IMR-90 (cell line): ENCODE results near the gene ACAA2.

Experiments used
- BHLHE40 ChIP-seq: fragments of 150-350 bp; IDR thresholded peaks from 2 replicates; pipeline ENCODE4 v1.6.1; 2016; ENCODE audit warnings: mild to moderate bottlenecking, low read depth, low read length
- CEBPB ChIP-seq: IDR thresholded peaks from 2 replicates; pipeline ENCODE4 v1.6.1; 2012; ENCODE audit warnings: low read depth, low read length, improper control_type of control experiment
- CHD1 ChIP-seq: IDR thresholded peaks from 2 replicates; pipeline ENCODE4 v1.6.1; 2012; ENCODE audit warnings: low read depth, low read length, improper control_type of control experiment
- MAFK ChIP-seq: IDR thresholded peaks from 2 replicates; pipeline ENCODE4 v1.6.1; 2012; ENCODE audit warnings: low read depth, low read length, improper control_type of control experiment
- MAZ ChIP-seq: IDR thresholded peaks from 2 replicates; pipeline ENCODE4 v1.6.1; 2012; ENCODE audit warnings: low read depth, mild to moderate bottlenecking, low read length, improper control_type of control experiment, moderate library complexity, borderline replicate concordance
- MXI1 ChIP-seq: IDR thresholded peaks from 2 replicates; pipeline ENCODE4 v1.6.1; 2012; ENCODE audit warnings: low read depth, mild to moderate bottlenecking, low read length, moderate library complexity, borderline replicate concordance
- POLR2A ChIP-seq: IDR thresholded peaks from 2 replicates; pipeline ENCODE4 v1.6.1; 2012; ENCODE audit warnings: mild to moderate bottlenecking, low read depth, low read length
- RAD21 ChIP-seq: IDR thresholded peaks from 2 replicates; pipeline ENCODE4 v1.6.1; 2012; ENCODE audit warnings: low read length, improper control_type of control experiment
- RCOR1 ChIP-seq: IDR thresholded peaks from 2 replicates; pipeline ENCODE4 v1.6.1; 2012; ENCODE audit warnings: mild to moderate bottlenecking, low read length, improper control_type of control experiment; ENCODE audit not compliant: insufficient replicate concordance
- RFX5 ChIP-seq: IDR thresholded peaks from 2 replicates; pipeline ENCODE4 v1.8.0; 2012; ENCODE audit warnings: low read depth, mild to moderate bottlenecking, low read length, moderate library complexity
- SMC3 ChIP-seq: fragments of 150-350 bp; IDR thresholded peaks from 2 replicates; pipeline ENCODE4 v1.6.1; 2016; ENCODE audit warnings: low read depth, mild to moderate bottlenecking, antibody characterized with exemption, low read length, moderate library complexity
- TF ChIP-seq, protein P1 (sequence below): conservative IDR thresholded peaks from 2 replicates; pipeline ENCODE4 v1.5.1; 2012; ENCODE audit warnings: mild to moderate bottlenecking, low read depth, low read length, improper control_type of control experiment
- TF ChIP-seq, protein P2 (sequence below): fragments of 150-350 bp; IDR thresholded peaks from 2 replicates; pipeline ENCODE4 v1.6.1; 2016; ENCODE audit warnings: low read depth, mild to moderate bottlenecking, low read length, moderate library complexity, borderline replicate concordance

DNA sequence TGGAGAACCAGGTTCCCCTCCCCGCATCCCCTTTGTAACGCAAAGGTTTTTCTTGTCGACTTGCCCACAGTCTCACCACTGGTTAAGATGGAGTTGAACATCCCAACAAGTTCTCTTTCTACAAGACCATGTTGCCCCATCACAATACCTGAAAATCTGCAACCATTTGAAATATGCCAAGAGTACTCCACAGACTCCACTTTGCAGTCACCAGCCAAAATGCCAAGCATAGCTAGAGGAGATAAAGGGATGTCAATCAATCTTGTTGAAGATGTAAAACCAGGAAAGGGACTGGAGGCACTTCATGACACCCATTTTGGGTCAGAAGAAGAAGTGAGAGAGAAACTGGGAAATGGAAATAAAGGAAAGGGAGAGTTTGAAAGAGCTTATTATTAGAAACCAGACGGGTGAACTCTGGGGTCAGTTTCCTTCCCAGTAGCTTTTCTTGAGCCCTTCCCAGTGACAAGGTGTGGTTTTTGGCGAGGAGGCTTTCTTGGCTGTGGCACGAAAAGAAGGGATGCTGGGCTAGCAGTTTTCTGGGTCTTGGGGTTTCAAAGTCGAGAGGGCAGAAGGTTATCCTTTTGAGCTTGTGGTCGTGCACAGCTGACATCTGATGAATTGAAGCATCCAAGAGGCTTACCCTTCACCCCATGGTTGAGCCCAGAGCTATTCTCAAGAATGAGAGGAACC is 79.3 kb downstream of the ACAA2 start:
- TF ChIP-seq, protein P1, sequence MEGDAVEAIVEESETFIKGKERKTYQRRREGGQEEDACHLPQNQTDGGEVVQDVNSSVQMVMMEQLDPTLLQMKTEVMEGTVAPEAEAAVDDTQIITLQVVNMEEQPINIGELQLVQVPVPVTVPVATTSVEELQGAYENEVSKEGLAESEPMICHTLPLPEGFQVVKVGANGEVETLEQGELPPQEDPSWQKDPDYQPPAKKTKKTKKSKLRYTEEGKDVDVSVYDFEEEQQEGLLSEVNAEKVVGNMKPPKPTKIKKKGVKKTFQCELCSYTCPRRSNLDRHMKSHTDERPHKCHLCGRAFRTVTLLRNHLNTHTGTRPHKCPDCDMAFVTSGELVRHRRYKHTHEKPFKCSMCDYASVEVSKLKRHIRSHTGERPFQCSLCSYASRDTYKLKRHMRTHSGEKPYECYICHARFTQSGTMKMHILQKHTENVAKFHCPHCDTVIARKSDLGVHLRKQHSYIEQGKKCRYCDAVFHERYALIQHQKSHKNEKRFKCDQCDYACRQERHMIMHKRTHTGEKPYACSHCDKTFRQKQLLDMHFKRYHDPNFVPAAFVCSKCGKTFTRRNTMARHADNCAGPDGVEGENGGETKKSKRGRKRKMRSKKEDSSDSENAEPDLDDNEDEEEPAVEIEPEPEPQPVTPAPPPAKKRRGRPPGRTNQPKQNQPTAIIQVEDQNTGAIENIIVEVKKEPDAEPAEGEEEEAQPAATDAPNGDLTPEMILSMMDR = no peak
- TF ChIP-seq, protein P2, sequence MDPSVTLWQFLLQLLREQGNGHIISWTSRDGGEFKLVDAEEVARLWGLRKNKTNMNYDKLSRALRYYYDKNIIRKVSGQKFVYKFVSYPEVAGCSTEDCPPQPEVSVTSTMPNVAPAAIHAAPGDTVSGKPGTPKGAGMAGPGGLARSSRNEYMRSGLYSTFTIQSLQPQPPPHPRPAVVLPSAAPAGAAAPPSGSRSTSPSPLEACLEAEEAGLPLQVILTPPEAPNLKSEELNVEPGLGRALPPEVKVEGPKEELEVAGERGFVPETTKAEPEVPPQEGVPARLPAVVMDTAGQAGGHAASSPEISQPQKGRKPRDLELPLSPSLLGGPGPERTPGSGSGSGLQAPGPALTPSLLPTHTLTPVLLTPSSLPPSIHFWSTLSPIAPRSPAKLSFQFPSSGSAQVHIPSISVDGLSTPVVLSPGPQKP = no peak
- TF ChIP-seq POLR2A (no peak), MAZ (no peak), RAD21 (no peak), BHLHE40 (no peak), MAFK (no peak), RCOR1 (no peak), MXI1 (no peak), CEBPB (no peak), CHD1 (no peak), RFX5 (no peak), SMC3 (no peak)
